DMS53 treated with DMSO at 0.1 percent for 48 hours (cell line): ENCODE data around the gene SRSF6.
A peak's percentile ranks its signal among the peaks of the same experiment; 100 is the strongest.
"Not testable (repeated sequence)": the region's sequence is repeated elsewhere in the genome, so short reads cannot be mapped to it uniquely, and the experiment has no call there.

Source experiments
- DNase-seq: peaks from one replicate; lab custom pipeline; 2025; ENCODE audit not compliant: unreplicated experiment; lab: John Stamatoyannopoulos, UW

The SRSF6 gene

DNA sequence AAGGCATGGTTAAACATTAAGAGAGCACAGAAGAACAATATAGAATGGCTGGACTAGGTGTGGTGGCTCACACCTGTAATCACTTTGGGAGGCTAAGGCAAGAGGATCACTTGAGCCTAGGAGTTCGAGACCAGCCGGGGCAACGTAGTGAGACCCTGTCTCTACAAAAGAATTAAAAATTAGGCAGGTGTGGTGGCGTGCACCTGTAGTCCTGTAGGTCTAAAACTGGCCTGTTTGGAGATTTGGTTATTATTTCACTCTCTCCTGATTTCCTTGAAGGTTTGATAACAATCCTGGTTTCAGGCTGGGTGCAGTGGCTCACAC is 15.6 kb downstream of the SRSF6 start:
- no peak for DNase-seq

DNA sequence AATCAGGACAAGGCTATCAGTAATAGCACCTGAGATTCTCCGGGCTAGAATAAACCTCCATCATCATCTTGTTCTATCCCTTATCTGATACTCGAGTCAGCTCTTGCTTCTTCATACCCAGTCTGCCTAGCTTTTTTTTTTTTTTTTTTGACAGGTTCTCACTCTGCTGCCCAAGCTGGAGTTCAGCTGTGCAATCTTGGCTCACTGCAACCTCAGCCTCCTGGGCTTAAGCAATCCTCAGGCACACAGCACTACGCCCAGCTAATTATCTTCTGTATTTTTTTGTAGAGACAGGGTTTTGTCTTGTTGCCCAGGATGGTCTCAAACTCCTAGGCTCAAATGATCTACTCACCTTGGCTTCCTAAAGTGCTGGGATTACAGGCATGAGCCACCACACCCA is 19.5 kb downstream of the SRSF6 start:
- DNase-seq: no peak

- no peak for DNase-seq
Measured at GRCh38 chr20:43477619-43478018, 19.9 kb downstream of the SRSF6 start.

- DNase-seq: no peak
Measured at GRCh38 chr20:43490038-43490437, 32.3 kb downstream of the SRSF6 start.

DNA sequence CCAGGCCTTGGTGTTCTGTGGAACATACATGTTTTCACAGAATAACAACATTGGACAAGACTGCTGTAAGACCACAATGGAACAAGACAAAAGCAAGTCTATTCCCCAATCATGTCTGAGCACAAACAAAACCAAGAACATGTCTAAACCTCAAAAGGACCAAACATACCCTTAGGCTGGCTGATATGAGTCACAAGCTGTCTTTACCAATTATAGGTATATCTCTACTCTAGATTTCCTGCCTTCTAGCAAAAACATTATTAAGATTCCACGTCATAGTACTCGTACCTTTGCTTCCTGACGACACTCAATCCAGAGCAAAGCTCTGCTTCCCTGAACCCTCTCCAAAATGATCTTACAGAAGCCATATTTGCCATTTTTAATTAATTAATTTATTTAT is 34.4 kb downstream of the SRSF6 start:
- DNase-seq: no peak

- no peak for DNase-seq
Measured at GRCh38 chr20:43495388-43495787, 37.7 kb downstream of the SRSF6 start.

- DNase-seq: not testable (repeated sequence)
Measured at GRCh38 chr20:43502021-43502420, 44.3 kb downstream of the SRSF6 start.

- DNase-seq: no peak
Measured at GRCh38 chr20:43506238-43506637, 48.5 kb downstream of the SRSF6 start.

- peak; percentile 72 for DNase-seq
Measured at GRCh38 chr20:43507150-43508080, 49.7 kb downstream of the SRSF6 start, which contains the start of gene L3MBTL1. Gene L3MBTL1, plus strand, starts transcription at chr20:43507697. Its CDS starts 5,807 bp downstream, at chr20:43513504.

DNA sequence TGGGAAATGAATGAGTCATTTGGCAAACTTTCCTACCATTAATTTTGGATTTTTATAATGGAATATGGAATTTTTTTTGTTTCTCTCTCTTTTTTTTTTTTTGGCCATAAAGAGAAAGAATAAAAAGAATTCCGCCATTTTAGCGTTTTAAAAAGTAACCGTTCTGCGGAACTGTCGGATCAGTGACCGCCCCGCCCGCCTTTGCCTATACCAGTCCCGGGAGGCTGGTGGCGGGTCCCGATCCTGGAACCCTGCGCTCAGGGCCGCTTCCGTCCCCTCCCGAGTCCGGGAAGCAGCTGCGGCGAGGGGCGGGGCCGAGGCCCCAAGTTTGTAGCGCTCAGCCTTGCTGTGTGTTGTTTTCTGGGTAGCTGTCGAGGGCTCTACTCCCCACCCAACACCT is 50.4 kb downstream of the SRSF6 start:
- no peak for DNase-seq

DNA sequence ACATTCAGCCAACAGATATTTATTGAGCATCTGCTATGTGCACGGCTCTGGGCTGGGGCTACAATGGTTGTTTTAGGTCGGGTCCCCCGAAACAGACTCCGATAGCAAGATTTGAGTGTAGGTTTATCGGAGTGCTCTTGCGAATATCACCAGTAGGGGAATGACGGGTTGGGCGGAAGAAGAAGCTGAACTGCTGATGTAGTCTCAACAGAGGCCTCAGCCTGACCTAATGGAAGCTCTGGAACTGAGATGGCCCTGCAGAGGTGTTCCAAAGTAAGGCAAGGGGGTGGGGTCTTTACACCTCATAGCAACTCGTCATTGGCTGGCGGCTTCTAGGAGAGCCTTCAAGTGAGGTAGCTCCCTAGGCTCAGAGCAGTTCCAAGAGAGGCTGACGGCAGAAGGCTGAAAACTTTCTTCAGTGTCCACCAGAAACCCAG is 50.9 kb downstream of the SRSF6 start:
- DNase-seq: no peak

DNA sequence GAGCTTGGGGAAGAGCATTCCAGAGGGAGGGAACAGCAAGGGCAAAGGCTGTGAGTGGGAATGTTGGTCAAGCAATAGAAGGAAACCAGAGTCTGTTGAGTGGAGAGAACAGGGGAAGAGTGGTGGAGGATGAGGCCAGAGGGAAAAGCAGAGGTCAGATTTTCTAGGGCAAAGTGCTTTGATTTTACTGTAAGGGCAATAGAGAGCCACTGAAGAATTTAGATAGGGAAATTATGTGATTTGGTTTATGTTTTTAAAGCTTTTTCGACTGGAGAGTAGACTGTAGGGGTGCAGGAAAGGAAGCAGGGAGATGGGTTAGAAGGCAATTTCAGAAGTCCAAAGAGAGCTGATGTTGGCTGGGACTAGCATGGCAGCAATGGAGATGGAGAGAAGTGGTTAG is 54.2 kb downstream of the SRSF6 start:
- DNase-seq: no peak

GRCh38 chr20:43513372-43513930 is 55.8 kb downstream of the SRSF6 start:
- no peak for DNase-seq
